Liver (tissue), 3 donors: ENCODE results near the gene TAF11L6.

Source experiments
- EGR1 ChIP-seq, 2 donors: IDR thresholded peaks; 2 replicates each; pipeline ENCODE4 v1.6.1; 2016 to 2018; ENCODE audit warnings: antibody characterized with exemption in 2 of 2, low read depth in 2 of 2
- FOXA1 ChIP-seq: IDR thresholded peaks from 2 replicates; pipeline ENCODE4 v1.6.1; 2016; ENCODE audit warnings: antibody characterized with exemption
- GABPA ChIP-seq, 2 donors: IDR thresholded peaks in 1 of 2; conservative IDR thresholded peaks in 1 of 2; 2 replicates each; pipeline ENCODE4 v1.6.1; 2016; ENCODE audit warnings: antibody characterized with exemption in 2 of 2, mild to moderate bottlenecking in 1 of 2, moderate library complexity in 1 of 2
- HNF4A ChIP-seq, 2 donors: conservative IDR thresholded peaks; 2 replicates each; pipeline ENCODE4 v1.6.1; 2016; ENCODE audit warnings: antibody characterized with exemption in 2 of 2, mild to moderate bottlenecking in 2 of 2
- JUND ChIP-seq, 2 donors: IDR thresholded peaks; 2 replicates each; pipeline ENCODE4 v1.6.1; 2016; ENCODE audit warnings: antibody characterized with exemption in 2 of 2
- RAD21 ChIP-seq, 2 donors: IDR thresholded peaks; 2 replicates each; pipeline ENCODE4 v1.6.1; 2016; ENCODE audit warnings: antibody characterized with exemption in 2 of 2, mild to moderate bottlenecking in 2 of 2
- REST ChIP-seq: IDR thresholded peaks from 2 replicates; pipeline ENCODE4 v1.6.1; 2016; ENCODE audit warnings: antibody characterized with exemption, mild to moderate bottlenecking
- SP1 ChIP-seq: IDR thresholded peaks from 2 replicates; pipeline ENCODE4 v1.6.1; 2018; ENCODE audit warnings: antibody characterized with exemption, mild to moderate bottlenecking
- TAF1 ChIP-seq: conservative IDR thresholded peaks from 2 replicates; pipeline ENCODE4 v1.6.1; 2016; ENCODE audit warnings: antibody characterized with exemption, mild to moderate bottlenecking
- YY1 ChIP-seq: IDR thresholded peaks from 2 replicates; pipeline ENCODE4 v1.6.1; 2016; ENCODE audit warnings: antibody characterized with exemption, mild to moderate bottlenecking
- TF ChIP-seq, protein P1 (sequence below): fragments of 150-350 bp; IDR thresholded peaks from 2 replicates; pipeline ENCODE4 v1.5.1; 2017; ENCODE audit warnings: improper control_type of control experiment, low read depth, low read length; ENCODE audit not compliant: missing input control
- TF ChIP-seq, protein P2 (sequence below): IDR thresholded peaks from 2 replicates; pipeline ENCODE4 v1.6.1; 2016; ENCODE audit warnings: antibody characterized with exemption
- TF ChIP-seq, protein P3 (sequence below): IDR thresholded peaks from 2 replicates; pipeline ENCODE4 v1.6.1; 2016; ENCODE audit warnings: antibody characterized with exemption
- TF ChIP-seq, protein P4 (sequence below): IDR thresholded peaks from 2 replicates; pipeline ENCODE4 v1.6.1; 2016; ENCODE audit warnings: antibody characterized with exemption
- donor health status: healthy.
- donor health status: healthy.

DNA sequence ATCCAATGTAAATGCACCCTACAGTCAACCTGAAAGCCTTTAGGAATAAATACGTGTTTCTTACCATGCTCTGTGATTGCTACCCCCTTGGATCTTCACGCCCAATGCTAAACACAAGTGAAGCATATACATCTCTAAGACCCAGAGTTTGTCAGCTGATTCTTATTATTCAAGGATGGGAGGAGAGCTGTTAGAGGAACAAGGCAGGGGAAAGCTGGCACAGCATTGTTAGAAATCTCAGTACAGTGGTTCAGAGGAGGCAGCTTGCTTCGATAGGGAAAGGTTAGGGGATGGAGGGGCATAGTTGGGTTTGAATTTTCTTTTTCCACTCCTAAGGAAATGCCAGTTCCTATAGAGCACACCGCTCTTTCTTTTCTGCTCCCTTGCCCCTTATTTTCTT lies 47.1 kb upstream of the TAF11L6 start:
- TF ChIP-seq, protein P1, sequence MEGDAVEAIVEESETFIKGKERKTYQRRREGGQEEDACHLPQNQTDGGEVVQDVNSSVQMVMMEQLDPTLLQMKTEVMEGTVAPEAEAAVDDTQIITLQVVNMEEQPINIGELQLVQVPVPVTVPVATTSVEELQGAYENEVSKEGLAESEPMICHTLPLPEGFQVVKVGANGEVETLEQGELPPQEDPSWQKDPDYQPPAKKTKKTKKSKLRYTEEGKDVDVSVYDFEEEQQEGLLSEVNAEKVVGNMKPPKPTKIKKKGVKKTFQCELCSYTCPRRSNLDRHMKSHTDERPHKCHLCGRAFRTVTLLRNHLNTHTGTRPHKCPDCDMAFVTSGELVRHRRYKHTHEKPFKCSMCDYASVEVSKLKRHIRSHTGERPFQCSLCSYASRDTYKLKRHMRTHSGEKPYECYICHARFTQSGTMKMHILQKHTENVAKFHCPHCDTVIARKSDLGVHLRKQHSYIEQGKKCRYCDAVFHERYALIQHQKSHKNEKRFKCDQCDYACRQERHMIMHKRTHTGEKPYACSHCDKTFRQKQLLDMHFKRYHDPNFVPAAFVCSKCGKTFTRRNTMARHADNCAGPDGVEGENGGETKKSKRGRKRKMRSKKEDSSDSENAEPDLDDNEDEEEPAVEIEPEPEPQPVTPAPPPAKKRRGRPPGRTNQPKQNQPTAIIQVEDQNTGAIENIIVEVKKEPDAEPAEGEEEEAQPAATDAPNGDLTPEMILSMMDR = no peak
- TF ChIP-seq TAF1 (no peak), REST (no peak), YY1 (no peak), RAD21 (IDR thresholded peaks at IDR 0.05) (no peak), SP1 (no peak), EGR1 (IDR thresholded peaks at IDR 0.05; ENCODE audit: low read depth in 2 of 2) (no peak), FOXA1 (no peak), GABPA (IDR thresholded peaks at IDR 0.05 in 1 of 2, conservative IDR thresholded peaks at IDR 0.05 in 1 of 2) (no peak), JUND (IDR thresholded peaks at IDR 0.05) (no peak), HNF4A (conservative IDR thresholded peaks at IDR 0.05) (no peak)
- TF ChIP-seq, protein P2, sequence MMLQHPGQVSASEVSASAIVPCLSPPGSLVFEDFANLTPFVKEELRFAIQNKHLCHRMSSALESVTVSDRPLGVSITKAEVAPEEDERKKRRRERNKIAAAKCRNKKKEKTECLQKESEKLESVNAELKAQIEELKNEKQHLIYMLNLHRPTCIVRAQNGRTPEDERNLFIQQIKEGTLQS = no peak
- TF ChIP-seq, protein P3, sequence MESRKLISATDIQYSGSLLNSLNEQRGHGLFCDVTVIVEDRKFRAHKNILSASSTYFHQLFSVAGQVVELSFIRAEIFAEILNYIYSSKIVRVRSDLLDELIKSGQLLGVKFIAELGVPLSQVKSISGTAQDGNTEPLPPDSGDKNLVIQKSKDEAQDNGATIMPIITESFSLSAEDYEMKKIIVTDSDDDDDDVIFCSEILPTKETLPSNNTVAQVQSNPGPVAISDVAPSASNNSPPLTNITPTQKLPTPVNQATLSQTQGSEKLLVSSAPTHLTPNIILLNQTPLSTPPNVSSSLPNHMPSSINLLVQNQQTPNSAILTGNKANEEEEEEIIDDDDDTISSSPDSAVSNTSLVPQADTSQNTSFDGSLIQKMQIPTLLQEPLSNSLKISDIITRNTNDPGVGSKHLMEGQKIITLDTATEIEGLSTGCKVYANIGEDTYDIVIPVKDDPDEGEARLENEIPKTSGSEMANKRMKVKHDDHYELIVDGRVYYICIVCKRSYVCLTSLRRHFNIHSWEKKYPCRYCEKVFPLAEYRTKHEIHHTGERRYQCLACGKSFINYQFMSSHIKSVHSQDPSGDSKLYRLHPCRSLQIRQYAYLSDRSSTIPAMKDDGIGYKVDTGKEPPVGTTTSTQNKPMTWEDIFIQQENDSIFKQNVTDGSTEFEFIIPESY = no peak
- TF ChIP-seq, protein P4, sequence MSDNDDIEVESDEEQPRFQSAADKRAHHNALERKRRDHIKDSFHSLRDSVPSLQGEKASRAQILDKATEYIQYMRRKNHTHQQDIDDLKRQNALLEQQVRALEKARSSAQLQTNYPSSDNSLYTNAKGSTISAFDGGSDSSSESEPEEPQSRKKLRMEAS = no peak
